Hematopoietic multipotent progenitor cell treated with erythropoietin and hydrocortisone succinate and interleukin-3 and kit ligand, for 15 days (in vitro differentiated cells): ENCODE data around the gene NXPH3.
"Not testable (repeated sequence)": the region's sequence is repeated elsewhere in the genome, so short reads cannot be mapped to it uniquely, and the experiment has no call there.

Experiments
- DNase-seq: peaks from one replicate; pipeline ENCODE4 v3.0.0-alpha.2; 2015; ENCODE audit warnings: low spot score

NXPH3 gene

GRCh38 chr17:49554694-49555494 lies 20.8 kb upstream of the NXPH3 start:
- no peak for DNase-seq

DNA sequence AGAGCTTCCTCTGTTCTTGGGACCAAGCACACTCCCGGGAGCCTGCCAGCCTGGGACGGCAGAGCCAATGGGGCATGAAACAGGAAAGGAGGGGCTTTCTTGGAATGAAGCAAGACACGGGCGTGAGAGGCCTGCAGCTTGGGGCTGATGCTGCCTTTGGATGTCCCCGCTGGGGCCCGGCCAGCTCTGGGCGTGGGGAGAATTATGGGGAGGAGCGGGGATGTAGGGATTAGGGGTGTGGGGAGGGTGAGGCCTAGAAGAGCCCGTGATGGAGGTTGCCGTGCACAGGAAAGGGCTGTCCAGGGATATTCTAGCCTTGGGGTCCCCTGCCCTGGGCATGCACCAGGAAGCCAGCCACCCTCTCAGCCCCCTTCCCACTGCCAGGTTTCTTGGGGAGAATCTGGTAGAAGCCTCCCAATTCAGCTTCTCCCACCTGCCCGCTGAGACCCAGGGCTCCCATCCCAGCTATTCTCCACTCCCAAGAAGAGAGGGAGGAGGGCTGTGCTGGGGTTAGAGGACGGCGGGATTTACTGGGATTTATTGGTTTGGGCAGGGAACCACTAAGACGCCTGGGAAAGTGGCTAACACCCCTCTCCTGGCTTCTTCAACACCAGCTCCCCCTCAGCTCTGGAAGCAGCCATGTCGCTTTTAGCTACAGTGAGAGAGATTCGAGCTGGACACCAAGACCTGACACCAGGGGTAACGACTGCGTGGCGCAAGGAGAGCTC lies 20.0 kb upstream of the NXPH3 start:
- no peak for DNase-seq

DNA sequence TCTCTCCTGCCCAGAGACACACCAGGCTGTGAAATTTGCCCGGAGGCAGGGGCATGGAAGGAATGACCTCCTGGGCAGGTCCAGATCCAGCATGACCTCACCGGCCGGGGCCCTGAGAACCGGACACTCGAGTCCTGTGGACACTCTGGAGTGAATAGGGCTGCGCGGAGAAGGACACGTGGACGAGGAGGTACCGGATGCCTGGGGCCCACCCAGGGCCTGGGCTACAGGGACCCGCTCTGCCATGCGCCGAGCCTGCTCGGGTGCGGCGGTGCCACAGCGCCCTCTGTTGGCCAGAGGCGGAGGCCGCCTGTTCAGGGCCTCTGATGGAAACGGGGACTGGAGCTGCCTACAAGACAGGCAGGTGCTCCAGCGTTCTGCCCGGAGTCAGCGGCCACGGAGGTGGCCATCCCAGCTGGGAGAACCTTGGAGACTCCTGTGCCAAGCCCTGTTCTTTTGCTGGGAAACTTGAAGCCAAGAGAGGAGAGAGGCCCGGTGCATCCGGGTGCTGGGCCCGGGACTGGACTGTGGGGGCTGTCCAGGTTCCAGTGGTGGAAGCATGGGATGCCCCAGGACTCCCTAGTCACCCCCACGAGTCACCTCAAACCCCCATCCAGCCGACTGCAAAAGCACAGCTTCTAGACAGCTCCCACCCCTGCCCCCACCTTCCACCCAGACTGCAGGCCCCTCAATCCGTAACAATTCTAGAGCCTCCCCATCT lies 19.3 kb upstream of the NXPH3 start:
- DNase-seq, result peak; percentile 65

DNA sequence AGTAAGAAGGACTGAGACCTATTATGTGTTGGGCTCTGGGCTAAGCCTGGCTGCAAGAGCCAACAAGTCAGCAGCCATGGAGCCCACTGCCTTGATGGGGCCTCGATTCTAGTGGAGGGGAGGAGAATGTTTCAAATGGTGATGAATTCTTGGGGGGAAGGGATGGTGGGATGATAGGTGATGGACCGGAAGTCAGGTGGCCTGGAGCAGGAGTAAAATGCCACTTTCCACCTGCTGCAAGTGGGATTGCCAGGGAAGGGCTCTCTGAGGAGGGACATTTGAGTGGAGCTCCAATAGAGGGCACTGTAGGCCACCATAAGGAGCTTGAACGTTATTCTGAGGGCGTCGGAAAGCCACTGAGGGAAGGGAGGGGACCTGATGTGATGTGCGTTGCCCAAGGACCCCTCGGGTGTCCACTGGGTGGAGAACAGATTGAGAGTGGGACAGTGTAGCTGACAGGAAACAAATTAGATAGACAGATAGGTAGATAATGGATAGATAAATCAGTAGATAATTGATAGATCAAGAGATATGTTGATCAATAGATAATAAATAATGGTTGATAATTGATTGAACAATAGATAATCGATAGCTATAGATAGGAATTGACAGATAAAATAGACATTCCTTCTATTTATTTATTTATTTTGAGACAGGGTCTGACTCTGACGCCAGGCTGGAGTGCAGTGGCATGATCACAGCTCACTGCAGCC lies 18.2 kb upstream of the NXPH3 start:
- DNase-seq, result peak; percentile 31

GRCh38 chr17:49564638-49565037 lies 11.0 kb upstream of the NXPH3 start:
- no peak for DNase-seq

DNA sequence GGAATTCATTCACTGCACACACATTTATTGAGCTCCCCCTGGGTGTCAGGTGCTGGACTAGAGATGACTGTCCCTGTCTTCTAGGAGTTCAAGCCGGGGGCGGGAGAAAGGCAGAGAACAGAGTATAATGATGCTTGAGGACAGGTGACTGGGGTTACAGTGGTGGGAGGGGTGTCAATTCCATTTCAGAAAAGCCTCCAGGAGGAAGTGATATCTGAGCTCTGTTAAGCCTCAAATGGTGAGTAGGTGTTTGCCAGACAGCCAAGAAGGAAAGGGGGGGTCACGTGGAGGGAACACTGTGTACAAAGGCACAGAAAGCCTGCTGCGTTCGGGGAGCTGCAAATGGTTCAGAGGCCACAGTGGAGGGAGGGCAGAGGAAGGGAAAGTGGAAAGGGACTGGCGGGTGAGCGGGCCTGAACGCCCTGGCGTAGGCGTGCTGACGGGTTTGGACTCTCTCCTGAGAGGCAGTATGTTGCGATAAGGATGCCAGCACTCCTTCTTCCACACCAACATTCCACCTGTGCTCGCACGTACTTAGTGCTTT lies 9.7 kb upstream of the NXPH3 start:
- no peak for DNase-seq

DNA sequence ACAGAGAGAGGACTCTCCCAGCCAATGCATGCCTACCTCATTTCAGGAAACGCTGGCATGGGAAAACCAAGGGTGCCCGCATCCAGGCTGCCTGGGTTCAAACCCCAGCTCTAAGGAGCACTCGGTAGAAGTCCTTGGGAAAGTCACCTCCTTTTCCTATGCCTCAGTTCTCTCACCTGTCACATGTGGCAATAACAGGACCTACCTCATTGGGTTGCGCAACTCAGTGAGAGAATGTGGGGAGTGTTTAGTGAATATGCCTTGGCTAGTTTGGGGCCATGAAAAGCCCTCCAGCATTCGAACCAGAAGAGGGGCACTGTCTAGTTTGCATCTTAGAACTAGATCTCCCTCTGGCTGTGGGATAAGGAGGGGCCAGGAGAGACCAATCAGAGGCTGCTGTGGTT lies 9.0 kb upstream of the NXPH3 start:
- DNase-seq, result no peak

- no peak for DNase-seq
Observed at GRCh38 chr17:49567104-49567521, 8.6 kb upstream of the NXPH3 start.

GRCh38 chr17:49567871-49568694 lies 7.6 kb upstream of the NXPH3 start:
- peak; percentile 78 for DNase-seq

GRCh38 chr17:49568695-49569047 lies 7.0 kb upstream of the NXPH3 start:
- not testable (repeated sequence) for DNase-seq

DNA sequence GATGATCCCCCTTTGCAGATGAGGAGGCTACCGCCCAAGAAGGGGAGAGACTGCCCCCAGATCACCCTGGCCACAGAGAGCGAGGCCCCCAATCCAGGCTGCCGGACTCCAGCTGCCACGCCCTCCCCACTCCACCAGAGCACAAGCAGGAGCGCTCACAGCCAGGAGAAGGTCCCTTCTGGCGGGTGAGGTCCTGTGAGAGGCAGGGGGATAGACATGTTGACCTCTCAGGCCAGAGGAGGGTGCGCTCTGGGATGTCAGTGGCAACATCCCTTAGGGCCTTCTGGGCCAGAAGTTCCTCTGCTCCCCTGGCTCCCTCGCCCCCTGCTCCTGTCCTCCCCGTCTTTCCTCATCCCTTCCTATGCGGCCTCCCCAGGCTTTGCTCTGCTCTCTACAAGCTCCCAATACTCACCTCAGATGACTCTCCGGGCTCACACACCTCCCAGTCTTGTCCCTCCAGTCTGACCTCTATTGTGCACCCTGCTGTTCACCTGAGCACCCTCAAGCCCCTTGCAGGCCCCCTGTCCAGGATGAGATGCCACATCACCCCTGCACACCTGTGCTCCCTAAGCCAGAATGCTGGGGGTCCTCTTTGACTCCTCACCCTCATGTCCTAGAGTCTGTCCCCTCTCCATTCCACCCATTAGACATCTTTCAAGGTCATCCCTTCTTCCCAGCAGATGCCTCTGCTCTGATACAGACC lies 5.0 kb upstream of the NXPH3 start:
- DNase-seq, result no peak

- DNase-seq, result no peak
Observed at GRCh38 chr17:49571283-49571682, 4.4 kb upstream of the NXPH3 start.

DNA sequence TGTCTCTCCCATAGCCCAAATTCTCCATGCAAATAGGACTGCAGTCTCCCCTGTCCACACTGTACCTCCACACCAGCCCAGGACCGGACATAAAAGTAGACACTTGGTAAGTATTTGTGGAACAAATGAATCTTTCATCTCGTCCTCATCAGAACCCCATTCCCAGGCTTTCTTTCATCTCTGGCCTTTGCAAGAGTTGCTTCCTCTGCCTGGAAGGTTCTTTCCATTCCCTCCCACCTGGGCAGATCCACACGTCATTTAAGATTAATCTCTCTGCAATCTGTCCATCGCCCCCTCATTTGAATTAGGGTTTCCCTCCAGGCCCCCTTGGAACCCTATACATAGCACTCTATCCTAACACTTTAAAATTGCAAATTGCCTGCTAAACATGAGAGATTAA lies 3.9 kb upstream of the NXPH3 start:
- DNase-seq, result no peak

- DNase-seq, result no peak
Observed at GRCh38 chr17:49572226-49572625, 3.4 kb upstream of the NXPH3 start.

DNA sequence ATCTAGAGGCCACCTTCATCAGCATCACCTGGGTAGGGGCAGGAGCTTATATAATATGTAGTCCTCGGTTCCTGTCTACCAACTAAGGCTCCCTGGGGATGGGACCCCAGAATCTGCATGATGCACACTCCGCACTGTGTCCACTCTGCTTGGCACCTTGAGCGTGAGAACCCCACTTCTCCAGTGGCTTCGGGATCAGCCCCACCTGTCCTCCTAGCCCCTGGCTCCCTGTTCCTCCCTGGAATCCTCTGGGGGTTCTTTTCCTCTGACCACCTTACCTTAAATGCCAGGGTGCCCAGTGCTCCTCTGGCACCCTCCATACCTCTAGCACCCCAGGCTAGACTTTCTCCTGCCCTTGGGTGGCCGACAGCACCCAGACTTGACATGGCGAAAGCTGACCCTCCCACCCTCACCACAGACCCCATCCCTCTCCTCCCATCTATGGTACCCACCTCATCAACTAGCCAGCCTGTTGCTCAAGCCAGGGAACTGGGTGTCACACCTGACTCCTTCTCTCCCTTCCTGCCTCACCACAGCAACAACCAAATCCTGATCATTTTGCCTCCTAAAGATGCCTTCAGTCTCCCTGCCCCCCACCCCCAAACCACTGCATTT lies 2.8 kb upstream of the NXPH3 start:
- no peak for DNase-seq

DNA sequence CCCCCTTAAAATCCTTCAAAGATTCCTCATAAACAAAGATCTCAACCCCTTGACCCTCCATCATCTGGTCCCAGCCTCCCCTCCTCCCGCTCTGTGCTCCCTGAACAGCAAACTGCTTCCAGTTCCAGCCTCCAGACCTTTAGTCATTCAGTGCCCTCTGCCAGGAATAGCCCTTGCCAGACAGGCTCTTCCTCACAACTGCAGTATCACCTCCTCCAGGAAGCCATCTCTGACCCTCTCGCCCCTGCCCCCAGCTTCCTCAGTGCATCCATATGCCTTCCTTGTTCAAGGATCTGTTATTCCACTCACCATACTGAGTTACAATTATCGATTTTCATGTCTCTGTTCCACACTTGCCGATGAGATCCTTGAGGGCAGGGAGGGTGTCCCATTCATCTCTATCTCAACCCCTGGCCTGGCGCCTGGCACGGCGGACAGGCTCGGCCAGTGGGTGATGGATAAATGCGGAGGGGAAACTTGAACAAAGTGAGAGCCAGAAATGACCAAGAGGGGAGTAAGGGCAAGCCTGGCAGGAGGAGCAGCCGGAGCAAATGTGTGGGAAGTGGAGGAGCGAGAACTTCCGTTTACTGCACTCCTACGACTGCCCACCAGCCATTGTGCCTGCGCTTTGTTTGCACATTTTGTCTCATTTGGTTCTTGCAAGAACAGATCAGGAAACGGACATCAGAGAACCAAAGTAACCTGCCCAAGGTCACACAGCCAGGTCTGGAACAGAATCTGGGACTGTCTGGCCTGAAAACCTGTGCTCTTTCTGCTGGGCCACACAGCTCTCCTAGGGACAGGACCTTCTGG lies 2.0 kb upstream of the NXPH3 start:
- DNase-seq, result no peak

GRCh38 chr17:49574323-49574781 lies 1.3 kb upstream of the NXPH3 start:
- no peak for DNase-seq

DNA sequence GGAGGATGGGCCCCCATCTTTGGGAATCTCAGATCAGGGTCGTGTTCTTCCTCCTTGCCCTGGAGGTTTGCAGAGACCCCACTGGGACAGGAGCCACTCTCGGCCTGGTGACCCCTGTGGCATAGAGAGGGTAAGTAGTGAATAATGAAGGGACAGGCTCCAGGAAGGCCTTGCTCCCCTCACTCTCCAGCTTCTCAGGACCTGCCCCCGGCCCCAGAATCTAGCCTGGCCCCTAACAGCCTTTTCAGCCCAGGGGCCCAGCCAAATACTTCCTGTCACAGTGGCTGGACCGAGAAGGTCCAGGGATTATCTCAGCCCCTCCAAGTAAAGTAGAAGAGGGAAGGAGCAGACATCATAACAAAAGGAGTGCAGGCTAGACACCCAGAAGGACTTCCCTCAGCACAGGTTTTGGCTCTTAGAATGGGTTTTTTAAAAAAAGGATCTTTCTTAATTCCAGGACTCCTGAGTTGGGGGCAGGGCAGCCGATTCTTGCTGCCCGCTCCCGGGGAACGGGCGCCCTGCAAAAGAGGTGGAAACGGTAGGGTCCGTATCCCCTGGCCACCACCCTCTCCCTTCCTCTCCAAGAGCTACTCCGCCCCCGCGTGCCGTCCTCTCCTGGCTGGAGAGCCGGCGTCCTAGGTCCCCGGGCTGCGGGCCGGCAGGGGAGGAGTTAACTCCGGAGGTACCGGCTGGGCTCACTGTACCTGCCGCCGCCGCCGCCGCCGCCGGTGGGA lies 559 bp upstream of the NXPH3 start:
- no peak for DNase-seq
